IMR-90 (cell line): ENCODE data around the gene PTPRG. TPM values are rescaled to one million over a fixed set of nuclear protein-coding genes. Genes with fewer than 3 reads are reported as not detected.

Source experiments
- ATAC-seq: fragments of 200-7000 bp; cut with Tn5 transposase; 2 replicates; pipeline ENCODE4 v1.9.1; 2020; ENCODE audit warnings: low read depth, mild to moderate bottlenecking, moderate library complexity
- BruUV-seq: library from RNA; stranded (reverse); fragments of 400-500 nt; replicated peaks from 2 replicates; lab custom pipeline; 2021; lab: Mats Ljungman, UMichigan
- CTCF ChIA-PET: fragments of 300-600 bp; formaldehyde crosslinking; extraction: SDS; loops from one replicate; lab custom pipeline; 2021; ENCODE audit warnings: antibody characterized with exemption; lab: Yijun Ruan, JAX
- POLR2A ChIA-PET: fragments of 300-600 bp; sonication (Branson Sonifier 250); formaldehyde crosslinking; loops from one replicate; lab custom pipeline; 2022; ENCODE audit warnings: antibody characterized with exemption; ENCODE audit not compliant: unreplicated experiment; lab: Charles Lee
- DNase-seq: peaks from one replicate; pipeline ENCODE4 v3.0.0; 2013
- H2AFZ ChIP-seq: replicated peaks from 2 replicates; pipeline ENCODE3; 2013; ENCODE audit warnings: low read length, mild to moderate bottlenecking; ENCODE audit not compliant: poor library complexity
- H2AK5ac ChIP-seq: 2 replicates; pipeline ENCODE4 v1.6.1; 2013; ENCODE audit warnings: low read depth, low read length, inconsistent platforms
- H2AK9ac ChIP-seq: replicated peaks from 2 replicates; pipeline ENCODE3; 2013; ENCODE audit warnings: mild to moderate bottlenecking, low read depth, low read length, moderate library complexity; ENCODE audit not compliant: poor library complexity
- H2BK120ac ChIP-seq: 2 replicates; pipeline ENCODE4 v1.6.1; 2013; ENCODE audit warnings: low read depth, low read length, inconsistent platforms
- H2BK15ac ChIP-seq: 3 replicates; pipeline ENCODE4 v1.6.1; 2013; ENCODE audit warnings: low read depth, low read length, inconsistent platforms
- H2BK20ac ChIP-seq: 2 replicates; pipeline ENCODE4 v1.6.1; 2013; ENCODE audit warnings: low read depth, mild to moderate bottlenecking, inconsistent platforms, low read length, moderate library complexity
- H2BK5ac ChIP-seq: 2 replicates; pipeline ENCODE4 v1.6.1; 2013; ENCODE audit warnings: mild to moderate bottlenecking, low read depth, low read length, inconsistent platforms; ENCODE audit not compliant: poor library complexity, severe bottlenecking
- H3K14ac ChIP-seq: replicated peaks from 2 replicates; pipeline ENCODE4 v1.6.1; 2013; ENCODE audit warnings: low read depth, low read length, inconsistent platforms
- H3K18ac ChIP-seq: 2 replicates; pipeline ENCODE4 v1.6.1; 2013; ENCODE audit warnings: low read depth, low read length, control low read depth
- H3K23ac ChIP-seq: 2 replicates; pipeline ENCODE4 v1.6.1; 2013; ENCODE audit warnings: low read depth, low read length, inconsistent platforms
- H3K27ac ChIP-seq: 2 replicates; pipeline ENCODE4 v1.5.1; 2013; ENCODE audit warnings: mild to moderate bottlenecking, control low read depth, low read length; ENCODE audit not compliant: insufficient read depth
- H3K27me3 ChIP-seq: 2 replicates; pipeline ENCODE4 v1.6.1; 2013; ENCODE audit warnings: low read length; ENCODE audit not compliant: control insufficient read depth, insufficient read depth
- H3K36me3 ChIP-seq: 2 replicates; pipeline ENCODE4 v1.6.1; 2013; ENCODE audit warnings: low read length, mixed read lengths; ENCODE audit not compliant: control insufficient read depth, insufficient read depth
- H3K4ac ChIP-seq: 2 replicates; pipeline ENCODE4 v1.6.1; 2013; ENCODE audit warnings: low read depth, low read length, inconsistent platforms
- H3K4me1 ChIP-seq: 2 replicates; pipeline ENCODE4 v1.6.1; 2013; ENCODE audit warnings: low read length, mixed read lengths; ENCODE audit not compliant: control insufficient read depth, insufficient read depth
- H3K4me2 ChIP-seq: 2 replicates; pipeline ENCODE4 v1.6.1; 2013; ENCODE audit warnings: low read depth, mild to moderate bottlenecking, control low read depth, low read length, moderate library complexity
- H3K4me3 ChIP-seq: 2 replicates; pipeline ENCODE4 v1.5.1; 2013; ENCODE audit warnings: low read depth, mild to moderate bottlenecking, control low read depth, low read length, moderate library complexity; ENCODE audit not compliant: insufficient read depth
- H3K56ac ChIP-seq: 2 replicates; pipeline ENCODE4 v1.6.1; 2013; ENCODE audit warnings: low read length, inconsistent platforms; ENCODE audit not compliant: insufficient read depth; ENCODE audit errors: extremely low read depth
- H3K79me1 ChIP-seq, 2 experiments: 2 replicates each; pipeline ENCODE4 v1.6.1; 2013; ENCODE audit warnings: low read length in 2 of 2, inconsistent platforms in 1 of 2, low read depth in 1 of 2
- H3K9ac ChIP-seq: 2 replicates; pipeline ENCODE4 v1.6.1; 2013; ENCODE audit warnings: low read depth, low read length, control low read depth
- H3K9me1 ChIP-seq: 2 replicates; pipeline ENCODE4 v1.6.1; 2013; ENCODE audit warnings: low read length, inconsistent platforms; ENCODE audit not compliant: insufficient read depth
- H3K9me3 ChIP-seq: 2 replicates; pipeline ENCODE4 v1.6.1; 2013; ENCODE audit warnings: low read length; ENCODE audit not compliant: control insufficient read depth, insufficient read depth
- H4K20me1 ChIP-seq: 2 replicates; pipeline ENCODE4 v1.6.1; 2013; ENCODE audit warnings: low read length, inconsistent platforms; ENCODE audit not compliant: insufficient read depth
- H4K5ac ChIP-seq: 2 replicates; pipeline ENCODE4 v1.6.1; 2013; ENCODE audit warnings: mild to moderate bottlenecking, low read depth, low read length, control low read depth
- H4K8ac ChIP-seq, 2 experiments: 2 replicates each; pipeline ENCODE4 v1.6.1; 2013; ENCODE audit warnings: low read depth in 2 of 2, low read length in 2 of 2, control low read depth in 1 of 2, inconsistent platforms in 1 of 2
- H4K91ac ChIP-seq: 2 replicates; pipeline ENCODE4 v1.6.1; 2013; ENCODE audit warnings: low read depth, low read length, inconsistent platforms; ENCODE audit not compliant: insufficient read depth
- POLR2A ChIP-seq: IDR thresholded peaks from 2 replicates; pipeline ENCODE4 v1.6.1; 2012; ENCODE audit warnings: mild to moderate bottlenecking, low read depth, low read length
- RAD21 ChIP-seq: IDR thresholded peaks from 2 replicates; pipeline ENCODE4 v1.6.1; 2012; ENCODE audit warnings: low read length, improper control_type of control experiment
- RCOR1 ChIP-seq: IDR thresholded peaks from 2 replicates; pipeline ENCODE4 v1.6.1; 2012; ENCODE audit warnings: mild to moderate bottlenecking, low read length, improper control_type of control experiment; ENCODE audit not compliant: insufficient replicate concordance
- WGBS, 2 experiments: methylation state at CpG; one replicate each; pipeline versions ENCODE4 v1.1.5 to v1.1.7; 2013; ENCODE audit warnings: missing lambda C conversion rate in 2 of 2; ENCODE audit not compliant: insufficient read length in 1 of 2; ENCODE audit errors: extremely low coverage in 2 of 2; 5-methylcytosine and 5-hydroxymethylcytosine counted together
- dilution Hi-C: fragments of 300-500 bp; cut with HindIII; formaldehyde crosslinking; loops from one replicate; pipeline ENCODE4 v1.14.3; 2018; ENCODE audit warnings: low sequenced_read_pairs; ENCODE audit not compliant: unreplicated experiment
- in situ Hi-C: fragments of 300-500 bp; cut with MboI; formaldehyde crosslinking; loops from 3 replicates; pipeline ENCODE4 v1.14.3; 2019; ENCODE audit warnings: low sequenced_read_pairs, inconsistent platforms, mixed read lengths
- intact Hi-C: fragments of 100-400 bp; cut with micrococcal nuclease; formaldehyde crosslinking; loops from 2 replicates; pipeline ENCODE4 v1.10.0; 2022
- polyA plus RNA-seq, 3 experiments: library from polyadenylated mRNA; depleted of rRNA; stranded (reverse); fragments of >200 nt; gene quantifications; 2 replicates each; pipeline ENCODE4 v1.2.3, GENCODE V29; 2012; ENCODE audit warnings: low replicate concordance in 1 of 3
- total RNA-seq: library from RNA; depleted of rRNA; stranded (reverse); fragments of >200 nt; gene quantifications from 2 replicates; pipeline ENCODE4 v1.2.3, GENCODE V29; 2012
- TF ChIP-seq, protein P1 (sequence below): fragments of 150-350 bp; IDR thresholded peaks from 2 replicates; pipeline ENCODE4 v1.6.1; 2017; ENCODE audit warnings: mild to moderate bottlenecking, antibody characterized with exemption, low read length, low read depth

PTPRG gene
- total and polyA plus RNA-seq, 2 of the 4 experiments (the other 2 are of a cell fraction): 7.7 to 31.0 TPM

DNA sequence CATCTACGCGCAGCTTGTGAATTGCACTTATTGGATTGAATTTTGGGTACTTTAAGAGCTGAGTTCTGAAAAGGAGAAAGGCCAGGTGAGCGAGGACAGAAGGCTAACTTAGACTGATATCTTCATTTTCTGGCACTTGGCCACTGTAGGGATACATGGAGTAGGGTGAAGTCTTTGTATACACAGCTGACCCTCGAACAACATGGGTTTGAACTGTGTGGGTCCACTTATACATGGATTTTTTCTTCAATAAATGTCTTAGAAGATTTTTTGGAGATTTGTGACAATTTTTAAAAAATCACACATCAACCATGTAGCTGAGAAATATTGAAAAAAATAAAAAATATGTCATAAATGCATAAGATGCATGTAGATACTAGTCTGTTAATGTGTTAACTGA is 18.3 kb downstream of the PTPRG start:
- in situ Hi-C loops: no loop called here
- 100% methylated on average over 1 of the region's 4 CpGs; no CpG with 5 or more reads in 1 of the 2 experiments for WGBS, 2 experiments
- H3K36me3 ChIP-seq: no peaks in the 10 kb centered on the region
- H3K79me1 ChIP-seq: peaks cover 49 to 80% of the 10 kb centered on the region in 2 experiments
- ChIA-PET CTCF (no interaction called here), POLR2A (no interaction called here)
- peaks cover 13% of the 10 kb centered on the region for H3K9me1 ChIP-seq
- no peak overlapping the region for H3K23ac ChIP-seq
- no peak overlapping the region for H3K4me3 ChIP-seq
- ATAC-seq (no peak), DNase-seq (no peak)
- no peak overlapping the region for H4K8ac ChIP-seq
- H3K4me2 ChIP-seq: no peak overlapping the region
- no peak overlapping the region for H2BK15ac ChIP-seq
- peaks cover 10% of the 10 kb centered on the region for H3K4me1 ChIP-seq
- H2BK20ac ChIP-seq: no peak overlapping the region
- intact Hi-C loops: no loop called here
- no peak overlapping the region for H3K4ac ChIP-seq
- no peak overlapping the region for H3K14ac ChIP-seq
- H2BK120ac ChIP-seq: no peak overlapping the region
- no peak overlapping the region for H2AK9ac ChIP-seq
- H2AFZ ChIP-seq: no peak overlapping the region
- H2AK5ac ChIP-seq: no peak overlapping the region
- H3K27me3 ChIP-seq: no peaks in the 10 kb centered on the region
- H3K56ac ChIP-seq: no peak overlapping the region
- no peaks in the 10 kb centered on the region for H3K9me3 ChIP-seq
- no peak overlapping the region for H3K9ac ChIP-seq
- TF ChIP-seq RAD21 (no peak), RCOR1 (no peak), POLR2A (no peak)
- TF ChIP-seq, protein P1, sequence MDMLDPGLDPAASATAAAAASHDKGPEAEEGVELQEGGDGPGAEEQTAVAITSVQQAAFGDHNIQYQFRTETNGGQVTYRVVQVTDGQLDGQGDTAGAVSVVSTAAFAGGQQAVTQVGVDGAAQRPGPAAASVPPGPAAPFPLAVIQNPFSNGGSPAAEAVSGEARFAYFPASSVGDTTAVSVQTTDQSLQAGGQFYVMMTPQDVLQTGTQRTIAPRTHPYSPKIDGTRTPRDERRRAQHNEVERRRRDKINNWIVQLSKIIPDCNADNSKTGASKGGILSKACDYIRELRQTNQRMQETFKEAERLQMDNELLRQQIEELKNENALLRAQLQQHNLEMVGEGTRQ: no peak
- H4K20me1 ChIP-seq: peaks cover 10% of the 10 kb centered on the region
- no peak overlapping the region for H4K5ac ChIP-seq
- dilution Hi-C loops: no loop called here
- H2BK5ac ChIP-seq: no peak overlapping the region
- H3K18ac ChIP-seq: no peak overlapping the region
- no TSS peak for BruUV-seq
- H4K91ac ChIP-seq: no peak overlapping the region
- no peak overlapping the region for H3K27ac ChIP-seq
